UCSD-AML1 (cell line): ENCODE results near the gene MINDY4.

ENCODE experiments used
- DNase-seq: peaks from one replicate; lab custom pipeline; 2025; ENCODE audit not compliant: unreplicated experiment; lab: John Stamatoyannopoulos, UW

MINDY4 gene

DNA sequence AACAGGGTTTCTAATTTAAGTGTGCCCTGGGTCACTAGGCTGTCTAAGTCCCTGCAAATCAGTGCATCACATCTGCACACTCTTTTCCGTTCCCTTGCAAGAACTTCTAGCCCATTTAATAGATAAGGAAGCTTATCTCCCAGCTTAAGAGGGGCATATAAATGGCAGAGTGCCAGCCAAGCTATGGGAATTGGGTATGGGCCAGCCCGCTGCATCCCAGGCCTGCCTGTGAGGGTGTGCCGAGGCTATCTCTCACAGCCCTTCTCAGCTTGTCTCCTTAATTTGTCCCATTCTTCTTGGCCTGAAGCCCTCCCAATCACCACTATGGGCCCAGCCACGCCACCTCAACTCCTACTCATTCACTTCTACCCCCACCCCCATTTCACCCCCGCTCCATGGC is 155.1 kb downstream of the MINDY4 start:
- no peak for DNase-seq

DNA sequence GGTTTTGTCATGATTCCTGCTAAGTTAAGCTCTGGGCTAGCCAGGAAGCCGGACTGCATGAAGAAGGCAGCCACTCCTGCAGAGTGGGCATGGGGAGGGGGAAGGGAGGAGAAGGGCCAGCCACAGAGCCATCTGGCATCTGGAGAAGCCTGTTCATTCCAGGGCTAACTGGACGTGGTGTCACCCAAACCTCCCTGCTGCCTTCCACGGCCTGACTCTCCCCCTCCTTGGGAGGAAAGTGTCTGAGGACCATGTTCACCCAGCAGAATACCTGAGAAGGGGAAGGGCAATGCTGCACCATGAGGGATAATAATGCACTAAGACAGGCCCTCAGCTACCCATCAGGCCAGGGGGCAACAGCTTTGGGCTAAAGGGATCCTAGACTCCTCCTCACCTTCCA is 155.8 kb downstream of the MINDY4 start:
- DNase-seq: no peak

DNA sequence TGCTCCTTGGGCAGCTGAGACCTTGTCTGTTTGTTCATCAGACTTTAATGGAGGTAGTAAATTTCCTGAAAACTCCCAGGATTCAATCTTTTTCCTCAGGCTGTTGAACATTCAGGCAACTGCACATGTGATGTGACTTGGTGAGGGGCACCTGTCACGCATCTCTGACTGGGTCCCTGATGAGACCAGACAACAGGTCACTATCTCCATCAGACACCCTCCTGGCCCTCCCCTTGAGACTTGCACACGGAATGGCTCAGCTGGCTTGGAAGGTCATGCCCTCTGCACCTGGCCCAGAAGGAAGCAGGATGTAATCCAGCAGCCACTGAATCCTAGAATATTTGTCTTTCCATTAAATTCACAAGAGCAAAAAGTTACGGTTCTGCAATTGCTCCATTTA is 156.3 kb downstream of the MINDY4 start:
- no peak for DNase-seq

DNA sequence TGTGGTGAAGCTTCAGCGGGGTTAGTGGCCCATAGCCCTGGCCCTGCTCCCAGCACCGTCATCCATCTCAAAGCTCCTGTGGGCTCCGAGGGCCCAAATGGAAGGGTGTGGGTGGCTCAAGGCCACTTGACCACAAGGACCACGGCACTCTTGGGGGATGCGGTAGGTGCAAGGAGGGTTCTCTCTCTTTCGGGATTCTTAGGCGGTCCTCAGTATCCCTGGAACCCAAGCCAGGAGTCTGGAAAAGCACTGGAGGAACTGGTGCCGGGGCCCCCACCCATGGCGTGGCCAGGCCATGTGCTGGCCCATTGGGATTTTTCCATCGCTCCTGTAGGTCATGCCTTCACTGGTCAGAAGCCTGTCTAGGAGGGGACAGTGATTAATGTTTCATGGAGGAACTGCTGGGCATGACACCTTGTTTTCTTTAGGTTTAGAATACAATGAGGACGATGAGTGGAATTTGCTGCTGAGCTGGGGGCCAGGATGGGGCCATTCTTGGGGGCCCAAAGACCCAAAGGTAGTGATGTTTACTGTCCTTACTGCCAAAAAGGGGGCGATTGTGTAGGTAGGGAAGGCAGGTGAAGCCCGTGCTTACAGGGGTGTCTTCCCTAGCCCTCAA is 157.1 kb downstream of the MINDY4 start:
- DNase-seq: no peak

DNA sequence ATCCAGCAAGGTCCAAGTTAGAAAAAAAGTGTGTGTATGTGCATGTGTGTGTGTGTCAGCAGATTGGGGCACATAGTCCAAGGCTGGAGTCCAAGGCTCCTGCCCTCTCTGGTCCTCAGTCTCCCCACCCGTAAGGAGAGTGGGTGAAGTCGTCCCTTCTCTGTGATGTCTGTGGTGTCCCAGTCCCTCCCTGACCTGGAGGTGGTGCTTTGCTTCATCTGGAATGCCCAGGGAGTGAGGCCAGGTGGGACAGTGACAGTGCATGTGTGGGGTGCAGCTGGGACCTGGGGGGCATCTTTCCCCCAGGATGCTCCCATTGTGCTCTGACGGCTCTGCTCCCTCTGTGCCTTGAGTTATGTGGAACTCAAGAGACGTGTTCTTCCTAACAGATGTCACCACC is 158.5 kb downstream of the MINDY4 start:
- DNase-seq: no peak

DNA sequence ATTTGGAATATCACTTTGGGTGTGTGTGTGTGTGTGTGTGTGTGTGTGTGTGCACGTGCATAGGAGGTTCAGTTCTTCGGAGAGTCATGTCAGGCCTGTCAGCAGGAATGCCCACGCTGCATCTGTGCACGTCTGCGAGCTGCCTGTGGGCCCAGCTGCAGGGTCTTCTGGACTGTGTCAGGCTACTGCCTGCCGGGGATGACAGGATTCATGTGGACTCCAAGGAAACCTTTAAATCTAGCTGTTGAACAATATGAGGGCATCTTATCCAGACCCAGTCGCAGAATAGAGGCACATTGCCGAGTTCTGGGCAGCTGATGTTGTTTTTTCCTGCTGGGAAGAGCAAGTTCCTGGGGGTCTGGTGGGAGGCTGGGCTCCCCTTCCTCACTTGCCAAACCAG is 159.4 kb downstream of the MINDY4 start:
- no peak for DNase-seq

DNA sequence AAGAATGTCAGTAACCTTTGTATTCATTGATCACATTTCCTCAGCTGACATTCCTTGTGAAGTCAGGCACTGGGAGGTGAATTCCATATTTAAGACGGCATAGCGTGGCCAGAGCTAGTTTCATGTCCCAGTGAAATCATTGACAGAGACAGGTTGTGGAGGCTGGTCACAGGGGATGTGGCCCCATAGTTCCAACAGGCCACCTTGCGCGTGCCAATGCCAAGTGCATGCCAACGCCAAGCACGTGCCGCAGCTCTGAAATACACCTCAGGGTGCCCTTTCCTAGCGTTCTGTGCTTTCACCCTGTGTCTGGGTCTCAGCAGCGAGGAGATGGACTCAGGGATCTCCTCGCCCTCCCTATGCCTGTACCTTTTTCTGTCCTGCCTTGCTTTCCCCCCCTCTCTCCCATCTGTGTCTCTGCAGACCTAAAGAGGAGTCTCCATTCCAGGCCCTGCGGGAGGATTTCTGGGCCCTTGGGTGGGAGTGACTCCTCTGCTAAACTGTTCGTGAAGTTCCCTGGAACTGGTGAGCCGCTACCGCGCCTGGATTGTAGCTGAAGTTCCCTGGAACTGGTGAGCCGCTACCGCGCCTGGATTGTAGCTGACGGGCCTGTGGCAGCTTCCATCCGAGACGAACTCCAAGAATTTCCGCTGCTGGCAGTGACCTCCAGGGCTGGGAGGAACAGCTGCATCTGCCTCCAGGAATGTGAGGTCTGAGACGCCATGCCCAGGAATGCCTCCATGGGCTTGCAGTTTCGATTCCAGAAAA is 160.1 kb downstream of the MINDY4 start:
- DNase-seq: no peak

DNA sequence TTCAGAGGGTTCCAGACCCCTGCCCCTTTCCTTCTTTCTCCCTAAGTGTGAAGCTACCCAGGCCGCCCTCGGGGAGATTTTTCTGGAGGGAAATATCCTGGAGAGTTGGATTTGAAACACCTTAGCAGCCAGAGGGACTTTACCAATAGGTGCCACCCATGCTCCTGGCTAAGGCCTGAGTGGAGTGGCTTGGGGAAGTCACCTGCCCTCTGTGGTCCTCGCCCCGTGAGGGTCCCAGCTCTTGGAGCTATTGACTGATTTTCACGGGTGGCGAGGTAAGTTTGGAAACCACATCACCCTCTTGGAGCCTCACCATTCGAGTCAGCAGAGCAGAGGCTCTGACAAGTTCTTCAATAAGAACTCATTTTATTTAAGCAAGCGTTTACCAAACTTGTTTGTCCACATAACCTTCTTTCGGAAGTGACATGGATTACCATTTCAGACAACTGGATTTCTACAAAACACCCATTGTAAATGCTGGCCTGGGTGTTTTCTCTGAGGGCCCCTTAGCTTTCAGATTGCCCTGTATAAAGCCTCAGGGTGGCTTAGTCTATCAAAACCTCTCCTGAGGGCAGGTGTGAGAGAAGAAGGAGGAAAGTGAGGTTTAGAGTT is 160.8 kb downstream of the MINDY4 start:
- DNase-seq: no peak

DNA sequence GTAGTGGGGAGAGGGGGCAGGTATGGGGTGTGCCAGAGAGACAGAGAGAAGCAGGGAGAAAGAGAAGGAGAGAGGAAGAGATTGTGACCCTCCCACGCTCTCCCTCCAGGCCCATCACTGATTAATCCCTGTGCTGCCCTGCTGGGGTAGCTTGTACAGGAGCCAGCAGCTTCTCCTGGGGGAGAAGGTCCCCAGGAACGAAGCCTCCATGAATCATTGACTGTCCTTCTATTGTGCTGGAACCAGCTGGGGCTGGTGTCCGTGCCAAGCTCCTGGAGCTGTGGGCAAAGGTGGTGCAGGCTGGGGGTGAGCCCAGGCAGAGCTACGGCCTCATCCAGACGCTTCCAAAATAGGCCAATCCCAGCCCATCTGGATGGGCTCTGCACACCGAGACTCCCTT is 161.3 kb downstream of the MINDY4 start:
- DNase-seq: no peak

DNA sequence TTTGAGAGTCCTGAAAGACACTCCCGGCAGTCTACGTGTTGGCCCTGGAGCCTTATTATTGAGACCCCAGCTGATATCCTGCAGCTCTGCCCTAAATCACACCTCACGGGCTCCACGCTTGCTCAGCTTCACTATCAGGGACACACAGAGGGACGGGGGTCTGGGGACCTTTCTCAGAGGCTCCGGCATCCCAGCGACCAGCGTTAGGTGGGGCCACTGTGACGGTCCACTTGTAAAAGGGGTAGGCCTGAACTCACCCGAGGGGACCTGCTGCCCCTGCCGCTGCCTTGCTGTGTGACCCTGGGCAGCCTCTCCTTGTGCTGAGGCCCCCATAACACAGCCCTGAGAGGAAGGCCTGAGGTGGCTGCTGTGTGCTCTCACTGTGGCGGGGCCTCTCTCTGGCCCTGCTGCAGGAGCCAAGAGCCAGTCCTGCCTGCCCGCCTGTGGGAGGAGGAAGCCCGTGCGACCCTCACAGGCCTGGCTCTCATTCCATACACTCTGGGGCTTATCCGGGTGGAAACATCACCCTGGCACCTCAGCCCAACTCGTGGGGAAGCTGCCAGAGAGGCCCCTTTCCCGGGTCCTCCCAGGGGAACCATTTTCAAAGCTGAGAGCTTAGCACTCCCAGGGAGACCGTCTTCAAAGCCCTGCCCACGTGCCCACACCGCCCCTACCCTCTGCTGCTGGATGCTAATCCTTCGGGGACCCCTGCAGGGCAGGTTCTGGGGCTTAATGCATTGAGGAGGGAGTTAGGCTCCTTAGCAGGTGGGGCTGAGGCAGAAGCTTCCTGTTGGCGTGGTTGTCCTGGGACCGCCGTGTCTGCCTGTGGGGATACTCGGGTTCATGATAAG is 162.1 kb downstream of the MINDY4 start:
- no peak for DNase-seq

DNA sequence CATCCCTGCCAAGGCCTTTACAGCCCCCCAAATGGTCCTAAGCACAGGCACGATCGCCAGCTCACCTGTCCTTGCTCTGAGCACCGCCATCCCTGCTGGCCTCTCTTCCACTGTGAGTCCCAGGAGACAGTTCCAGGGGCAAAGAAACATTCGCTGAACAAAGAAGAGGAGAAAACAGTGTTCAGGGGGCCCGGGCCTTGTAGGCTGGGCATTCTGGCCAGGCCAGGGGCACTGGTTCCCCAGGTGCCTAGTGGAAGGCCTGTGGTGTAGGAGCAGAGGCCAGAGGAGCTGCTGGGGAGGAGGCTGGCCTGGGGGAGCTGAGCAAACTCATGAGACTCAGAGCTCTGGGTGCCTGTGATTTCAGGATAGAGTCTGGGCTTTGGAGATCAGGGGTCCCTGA is 163.0 kb downstream of the MINDY4 start:
- no peak for DNase-seq

DNA sequence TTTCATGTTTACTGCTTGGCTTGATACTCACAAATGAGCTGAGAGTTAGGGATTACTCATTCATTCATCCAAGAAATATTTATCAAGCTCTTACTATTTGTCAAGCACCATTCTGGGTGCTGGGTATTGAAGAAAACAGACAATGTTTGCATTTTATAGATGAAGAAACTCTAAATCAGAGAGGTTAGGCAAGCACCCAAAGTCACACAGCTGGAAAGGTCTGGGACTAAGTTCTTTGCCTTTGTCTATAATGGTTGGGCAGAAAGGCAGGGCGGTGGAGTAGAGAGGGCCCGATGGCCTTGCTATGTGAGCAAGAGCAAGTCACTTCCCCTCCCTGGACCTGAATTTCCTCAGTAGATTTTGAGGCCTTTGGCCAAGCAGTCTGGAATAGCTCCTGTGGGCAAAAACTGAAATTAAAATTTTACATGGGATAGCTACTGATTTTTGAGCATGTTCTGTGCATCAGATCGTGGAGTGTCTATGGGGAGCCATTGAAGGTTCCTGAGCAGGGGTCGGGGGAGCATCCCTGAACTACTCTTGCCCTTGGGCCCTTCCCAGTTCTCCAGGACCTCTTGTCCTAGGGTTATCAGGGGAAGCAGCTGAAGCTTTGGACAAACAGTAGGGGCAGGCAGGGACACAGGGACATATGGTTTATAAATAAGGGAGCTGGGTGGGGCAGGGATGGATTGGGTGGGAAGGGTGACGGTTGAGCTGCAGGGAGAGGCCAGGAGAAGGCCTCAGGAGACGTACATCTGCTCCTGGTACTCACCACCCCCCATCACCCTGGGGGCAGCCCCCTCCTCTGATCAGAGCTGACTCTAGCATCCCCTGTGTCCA is 163.7 kb downstream of the MINDY4 start:
- DNase-seq: no peak

DNA sequence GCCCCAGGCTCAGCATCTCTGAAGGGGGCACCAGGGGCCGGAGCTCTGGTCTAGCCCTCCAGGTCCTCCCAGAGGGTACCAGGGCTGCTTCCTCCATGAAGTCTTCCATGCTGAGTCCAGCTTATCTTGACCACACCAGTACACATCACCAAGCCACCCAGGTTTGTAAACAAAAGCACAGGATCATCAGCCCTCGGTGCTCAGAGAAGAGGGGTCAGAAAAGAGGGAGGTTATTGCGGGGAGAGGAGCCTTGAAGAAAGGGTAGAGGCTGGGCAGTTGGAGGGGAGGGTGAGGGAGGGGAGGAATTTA is 164.3 kb downstream of the MINDY4 start:
- no peak for DNase-seq

DNA sequence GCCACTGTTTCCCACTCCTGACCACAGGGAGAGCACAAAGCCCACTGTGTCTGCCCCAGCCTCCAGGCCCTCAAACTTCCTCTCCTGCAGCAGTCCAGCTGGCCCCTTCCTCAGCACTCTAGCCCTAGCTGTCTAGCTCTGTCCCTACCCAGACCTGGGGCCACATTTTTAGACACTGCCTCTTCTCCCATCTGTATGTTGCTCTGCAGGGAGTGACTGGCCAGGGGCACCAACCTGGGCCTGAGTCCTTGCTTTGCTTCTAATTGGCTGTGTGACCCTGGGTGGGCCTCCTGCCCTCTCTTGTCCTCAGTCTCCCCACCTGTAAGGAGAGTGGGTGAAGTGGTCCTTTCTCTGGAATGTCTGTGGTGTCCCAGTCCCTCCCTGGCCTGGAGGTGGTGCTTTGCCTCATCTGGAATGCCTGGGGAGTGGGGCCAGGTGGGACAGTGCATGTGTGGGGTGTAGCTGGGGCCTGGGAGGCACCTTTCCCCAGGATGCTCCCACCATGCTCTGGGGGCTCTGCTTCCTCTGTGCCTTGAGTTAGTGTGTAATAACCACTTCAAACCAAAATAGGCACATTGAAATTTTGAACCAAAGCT is 165.5 kb downstream of the MINDY4 start:
- no peak for DNase-seq

DNA sequence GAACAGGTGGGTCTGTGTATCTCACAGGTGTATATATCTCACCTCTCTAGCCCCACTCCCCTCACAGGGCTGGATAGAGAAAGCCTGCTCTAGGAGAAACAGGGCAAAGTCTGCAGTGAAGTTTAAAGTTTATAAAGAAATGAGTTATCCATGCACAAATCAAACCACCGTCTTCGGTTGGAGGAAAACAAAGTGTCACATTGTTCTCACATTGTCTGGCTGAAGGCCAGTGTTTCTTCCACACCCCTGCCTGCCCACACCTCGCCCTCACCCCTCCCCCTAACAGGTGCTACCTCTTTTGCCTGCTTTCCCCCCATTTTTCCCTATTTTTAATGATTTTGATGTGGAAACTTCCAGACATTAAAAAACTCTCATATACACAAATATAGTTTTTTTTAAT is 166.2 kb downstream of the MINDY4 start:
- no peak for DNase-seq

DNA sequence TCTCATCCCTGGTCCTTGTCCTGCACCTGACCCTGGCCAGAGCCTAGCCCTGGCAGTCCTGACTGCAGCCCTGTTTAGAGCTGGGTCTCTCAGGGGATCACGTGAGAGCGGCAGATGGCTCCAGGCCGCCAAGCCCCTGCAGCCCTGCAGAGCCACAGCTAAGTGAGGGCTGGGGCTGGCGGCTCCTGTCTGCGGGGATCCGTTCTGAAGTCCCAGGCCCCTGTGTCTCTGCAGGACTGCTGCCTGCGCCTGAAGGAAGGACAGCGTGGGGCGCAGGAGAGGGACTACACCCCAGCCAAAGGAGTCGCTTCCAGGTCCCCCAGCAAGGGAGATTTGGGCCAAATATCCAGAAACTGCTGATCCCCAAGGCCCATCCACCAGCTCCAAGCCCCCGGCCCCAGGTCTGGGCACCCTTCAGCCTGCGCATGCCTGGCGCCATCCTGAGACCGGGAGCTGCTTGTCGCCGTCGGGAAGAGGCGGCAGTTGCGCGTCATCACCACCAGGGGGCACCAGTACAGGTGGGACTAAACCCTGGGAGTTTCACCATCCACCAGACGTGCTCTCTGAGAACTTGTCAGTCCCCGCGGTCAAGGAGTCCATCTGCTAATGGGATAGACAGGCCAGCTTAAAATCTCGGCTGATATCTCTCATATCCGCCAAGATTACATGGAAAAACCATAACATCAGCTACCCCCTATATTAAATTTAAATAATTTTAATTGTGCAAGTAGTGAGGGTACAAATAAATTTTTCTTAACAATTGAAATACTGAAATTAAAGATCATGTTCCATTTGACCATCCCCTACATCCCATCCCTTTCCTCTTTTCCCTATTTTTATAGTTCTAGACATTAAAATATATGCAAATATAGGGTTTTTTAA is 167.5 kb downstream of the MINDY4 start:
- peak; percentile 34 for DNase-seq

DNA sequence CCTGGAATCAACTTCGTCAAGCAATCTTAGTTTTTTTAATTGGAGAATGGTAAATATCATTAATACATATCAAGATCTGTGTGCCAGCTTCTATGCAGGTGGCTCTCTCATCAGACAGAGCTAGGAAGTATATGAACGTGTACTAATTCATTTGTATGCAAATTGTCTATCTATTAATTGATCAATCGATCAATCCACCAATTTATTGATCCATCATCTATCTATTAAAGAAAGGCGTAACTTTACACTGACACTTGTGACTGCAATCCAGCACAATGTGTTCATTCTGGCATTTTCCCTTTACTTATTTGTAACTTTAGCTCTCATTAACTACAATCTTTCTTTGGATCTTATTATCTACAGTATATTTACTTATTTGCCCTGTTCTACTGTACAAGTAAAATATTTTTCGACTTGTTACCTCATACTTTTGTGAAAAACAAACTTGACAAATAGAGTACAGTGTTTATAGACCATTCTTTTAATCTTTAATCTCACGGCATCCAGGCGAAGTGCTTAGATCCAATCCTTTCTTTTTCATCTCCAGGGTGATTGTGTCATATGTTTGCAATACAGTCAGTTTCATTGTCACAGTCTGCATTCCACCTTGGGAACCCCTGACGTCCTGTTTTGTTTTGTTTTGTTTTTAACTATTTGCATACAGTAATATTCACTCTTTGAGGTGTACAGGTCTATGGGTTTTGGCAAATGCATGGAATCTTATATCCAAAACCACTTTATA is 170.5 kb downstream of the MINDY4 start:
- no peak for DNase-seq
